Astrocyte (in vitro differentiated cells and primary cell): ENCODE results near the gene FEZF2. TPM values are rescaled to one million over a fixed set of nuclear protein-coding genes. Genes with fewer than 3 reads are reported as not detected.

Experiments
- DNase-seq: peaks from one replicate; pipeline ENCODE4 v3.0.0-alpha.2; 2010; ENCODE audit warnings: low read depth
- FAIRE-seq: peaks from 2 replicates; lab custom pipeline; 2011; peaks lifted over from hg19 to GRCh38; lab: Jason Lieb, UNC
- H2AFZ ChIP-seq: 2 replicates; pipeline ENCODE4 v1.6.0; 2012; ENCODE audit warnings: low read depth, low read length, inconsistent platforms
- H3K27ac ChIP-seq: 2 replicates; pipeline ENCODE4 v1.5.1; 2011; ENCODE audit warnings: low read depth, low read length, inconsistent platforms
- H3K27me3 ChIP-seq: 2 replicates; pipeline ENCODE4 v1.6.0; 2011; ENCODE audit warnings: low read length, inconsistent platforms; ENCODE audit not compliant: insufficient read depth
- H3K36me3 ChIP-seq: 2 replicates; pipeline ENCODE4 v1.5.1; 2011; ENCODE audit warnings: low read length, inconsistent platforms; ENCODE audit not compliant: insufficient read depth
- H3K4me1 ChIP-seq: 2 replicates; pipeline ENCODE4 v1.5.1; 2011; ENCODE audit warnings: low read length, inconsistent platforms; ENCODE audit not compliant: insufficient read depth
- H3K4me2 ChIP-seq: 2 replicates; pipeline ENCODE4 v1.6.0; 2012; ENCODE audit warnings: low read length, inconsistent platforms
- H3K4me3 ChIP-seq: 2 replicates; pipeline ENCODE4 v1.5.1; 2011; ENCODE audit warnings: low read depth, mild to moderate bottlenecking, low read length, inconsistent platforms; ENCODE audit not compliant: insufficient read depth
- H3K79me2 ChIP-seq: 2 replicates; pipeline ENCODE4 v1.6.0; 2012; ENCODE audit warnings: mild to moderate bottlenecking, low read length, inconsistent platforms; ENCODE audit not compliant: insufficient read depth
- H3K9ac ChIP-seq: 2 replicates; pipeline ENCODE4 v1.6.0; 2012; ENCODE audit warnings: mild to moderate bottlenecking, low read length, inconsistent platforms
- H3K9me3 ChIP-seq: 2 replicates; pipeline ENCODE4 v1.5.1; 2012; ENCODE audit warnings: low read depth, mild to moderate bottlenecking, low read length, inconsistent platforms; ENCODE audit not compliant: insufficient read depth
- H4K20me1 ChIP-seq: 2 replicates; pipeline ENCODE4 v1.6.0; 2012; ENCODE audit warnings: low read length, inconsistent platforms; ENCODE audit not compliant: insufficient read depth
- H3K27ac Mint-ChIP-seq: one replicate; pipeline ENCODE4 v1.8.0; 2021; ENCODE audit warnings: mild to moderate bottlenecking, mixed read lengths; ENCODE audit not compliant: unreplicated experiment
- H3K27me3 Mint-ChIP-seq: one replicate; pipeline ENCODE4 v1.8.0; 2021; ENCODE audit warnings: low read depth, mixed read lengths; ENCODE audit not compliant: unreplicated experiment
- H3K36me3 Mint-ChIP-seq: one replicate; pipeline ENCODE4 v1.8.0; 2021; ENCODE audit warnings: low read depth, mixed read lengths; ENCODE audit not compliant: unreplicated experiment
- H3K4me1 Mint-ChIP-seq: one replicate; pipeline ENCODE4 v1.8.0; 2021; ENCODE audit warnings: low read depth, mixed read lengths; ENCODE audit not compliant: unreplicated experiment
- H3K4me3 Mint-ChIP-seq: one replicate; pipeline ENCODE4 v1.8.0; 2021; ENCODE audit warnings: mild to moderate bottlenecking, moderate library complexity, mixed read lengths; ENCODE audit not compliant: unreplicated experiment
- H3K9me3 Mint-ChIP-seq: one replicate; pipeline ENCODE4 v1.8.0; 2021; ENCODE audit warnings: mild to moderate bottlenecking, mixed read lengths; ENCODE audit not compliant: unreplicated experiment
- EZH2 ChIP-seq: IDR thresholded peaks from 2 replicates; pipeline ENCODE4 v1.6.1; 2012; ENCODE audit warnings: mild to moderate bottlenecking, low read length, inconsistent platforms; ENCODE audit not compliant: insufficient read depth
- total RNA-seq: library from RNA; stranded (reverse); gene quantifications from 2 replicates; pipeline ENCODE4 v1.2.1, GENCODE V29; 2021
- TF ChIP-seq, protein P1 (sequence below): IDR thresholded peaks from 2 replicates; pipeline ENCODE4 v1.5.1; 2011; ENCODE audit warnings: low read depth, mild to moderate bottlenecking, inconsistent platforms, low read length, moderate library complexity; ENCODE audit not compliant: insufficient read depth

Gene FEZF2
- total RNA-seq, 1 donor from 2014 or later = not detected

- H3K79me2 ChIP-seq = no peaks in the 10 kb centered on the region
- no peak overlapping the region for H3K9ac ChIP-seq
- no peak for DNase-seq
- Mint-ChIP-seq H3K27me3 (peaks cover 22% of the 10 kb centered on the region), H3K4me3 (no peak overlapping the region), H3K36me3 (no peaks in the 10 kb centered on the region), H3K9me3 (no peaks in the 10 kb centered on the region), H3K4me1 (no peaks in the 10 kb centered on the region), H3K27ac (no peak overlapping the region)
- no peaks in the 10 kb centered on the region for H3K9me3 ChIP-seq
- H3K27me3 ChIP-seq = peaks cover 9% of the 10 kb centered on the region
- H3K4me2 ChIP-seq = no peak overlapping the region
- TF ChIP-seq EZH2 = no peak
- TF ChIP-seq, protein P1, sequence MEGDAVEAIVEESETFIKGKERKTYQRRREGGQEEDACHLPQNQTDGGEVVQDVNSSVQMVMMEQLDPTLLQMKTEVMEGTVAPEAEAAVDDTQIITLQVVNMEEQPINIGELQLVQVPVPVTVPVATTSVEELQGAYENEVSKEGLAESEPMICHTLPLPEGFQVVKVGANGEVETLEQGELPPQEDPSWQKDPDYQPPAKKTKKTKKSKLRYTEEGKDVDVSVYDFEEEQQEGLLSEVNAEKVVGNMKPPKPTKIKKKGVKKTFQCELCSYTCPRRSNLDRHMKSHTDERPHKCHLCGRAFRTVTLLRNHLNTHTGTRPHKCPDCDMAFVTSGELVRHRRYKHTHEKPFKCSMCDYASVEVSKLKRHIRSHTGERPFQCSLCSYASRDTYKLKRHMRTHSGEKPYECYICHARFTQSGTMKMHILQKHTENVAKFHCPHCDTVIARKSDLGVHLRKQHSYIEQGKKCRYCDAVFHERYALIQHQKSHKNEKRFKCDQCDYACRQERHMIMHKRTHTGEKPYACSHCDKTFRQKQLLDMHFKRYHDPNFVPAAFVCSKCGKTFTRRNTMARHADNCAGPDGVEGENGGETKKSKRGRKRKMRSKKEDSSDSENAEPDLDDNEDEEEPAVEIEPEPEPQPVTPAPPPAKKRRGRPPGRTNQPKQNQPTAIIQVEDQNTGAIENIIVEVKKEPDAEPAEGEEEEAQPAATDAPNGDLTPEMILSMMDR = no peak
- FAIRE-seq = no peak
- H3K4me3 ChIP-seq = no peak overlapping the region
- no peaks in the 10 kb centered on the region for H4K20me1 ChIP-seq
- no peak overlapping the region for H2AFZ ChIP-seq
- H3K27ac ChIP-seq = no peak overlapping the region
- no peaks in the 10 kb centered on the region for H3K4me1 ChIP-seq
- H3K36me3 ChIP-seq = no peaks in the 10 kb centered on the region
These were observed 13.8 kb downstream of the FEZF2 start for GRCh38 chr3:62359531-62359930.

- no peak overlapping the region for H3K9ac ChIP-seq
- no peaks in the 10 kb centered on the region for H3K4me1 Mint-ChIP-seq
- H3K36me3 Mint-ChIP-seq = no peaks in the 10 kb centered on the region
- no peak overlapping the region for H3K27ac Mint-ChIP-seq
- H3K79me2 ChIP-seq = no peaks in the 10 kb centered on the region
- no peaks in the 10 kb centered on the region for H3K36me3 ChIP-seq
- no peak overlapping the region for H3K4me2 ChIP-seq
- H3K4me1 ChIP-seq = no peaks in the 10 kb centered on the region
- DNase-seq (no peak), FAIRE-seq (no peak)
- no peak overlapping the region for H2AFZ ChIP-seq
- TF ChIP-seq EZH2 = no peak
- no peaks in the 10 kb centered on the region for H3K9me3 Mint-ChIP-seq
- peaks cover 5% of the 10 kb centered on the region for H3K27me3 ChIP-seq
- H3K4me3 Mint-ChIP-seq = no peak overlapping the region
- no peaks in the 10 kb centered on the region for H4K20me1 ChIP-seq
- H3K27me3 Mint-ChIP-seq = peaks cover 10% of the 10 kb centered on the region
- H3K9me3 ChIP-seq = no peaks in the 10 kb centered on the region
- no peak overlapping the region for H3K4me3 ChIP-seq
- H3K27ac ChIP-seq = no peak overlapping the region
These were observed 17.0 kb downstream of the FEZF2 start for GRCh38 chr3:62356356-62356755.

GRCh38 chr3:62355703-62356102, 17.6 kb downstream of the FEZF2 start:
- Histone ChIP-seq H3K27me3 (peaks cover 5% of the 10 kb centered on the region), H4K20me1 (no peaks in the 10 kb centered on the region), H3K4me1 (no peaks in the 10 kb centered on the region), H3K36me3 (no peaks in the 10 kb centered on the region), H3K79me2 (no peaks in the 10 kb centered on the region), H3K4me3 (no peak overlapping the region), H3K4me2 (no peak overlapping the region), H3K9me3 (no peaks in the 10 kb centered on the region), H3K9ac (no peak overlapping the region), H2AFZ (no peak overlapping the region), H3K27ac (no peak overlapping the region)
- TF ChIP-seq, protein P1 = no peak
- no peak for TF ChIP-seq EZH2
- Mint-ChIP-seq H3K4me1 (no peaks in the 10 kb centered on the region), H3K9me3 (no peaks in the 10 kb centered on the region), H3K36me3 (no peaks in the 10 kb centered on the region), H3K4me3 (no peak overlapping the region), H3K27ac (no peak overlapping the region), H3K27me3 (peaks cover 10% of the 10 kb centered on the region)
- DNase-seq (no peak), FAIRE-seq (no peak)
